ENCODE data around the gene DNAH12.

GRCh38 chr3:57555738-57556458 is 11.8 kb upstream of the DNAH12 start, which contains the start of gene PDE12:
- TF ChIP-seq CTCF (IDR thresholded peaks at IDR 0.05; ENCODE audit: low read depth, low read length, poor library complexity, severe bottlenecking), result no peak
- no peak for TF ChIP-seq EZH2phosphoT487 (IDR thresholded peaks at IDR 0.05; ENCODE audit: borderline replicate concordance, low read length)

Measured in DOHH2 (cell line).